Measurements from ENCODE around the gene CHCHD6. TPM values are rescaled to one million over a fixed set of nuclear protein-coding genes. Genes with fewer than 3 reads are reported as not detected.

The CHCHD6 gene
- total RNA-seq, 3 donors from 2014 or later, result 5.9 to 9.8 (median 6.5) TPM

- no peak for DNase-seq
- ATAC-seq, result no peak
- no peaks in the 10 kb centered on the region for H3K36me3 ChIP-seq (ENCODE audit: low read depth)
- no peaks in the 10 kb centered on the region for H3K9me3 ChIP-seq
- peaks cover 8% of the 10 kb centered on the region for H3K4me1 ChIP-seq (ENCODE audit: low read depth)
- TF ChIP-seq, protein P1, sequence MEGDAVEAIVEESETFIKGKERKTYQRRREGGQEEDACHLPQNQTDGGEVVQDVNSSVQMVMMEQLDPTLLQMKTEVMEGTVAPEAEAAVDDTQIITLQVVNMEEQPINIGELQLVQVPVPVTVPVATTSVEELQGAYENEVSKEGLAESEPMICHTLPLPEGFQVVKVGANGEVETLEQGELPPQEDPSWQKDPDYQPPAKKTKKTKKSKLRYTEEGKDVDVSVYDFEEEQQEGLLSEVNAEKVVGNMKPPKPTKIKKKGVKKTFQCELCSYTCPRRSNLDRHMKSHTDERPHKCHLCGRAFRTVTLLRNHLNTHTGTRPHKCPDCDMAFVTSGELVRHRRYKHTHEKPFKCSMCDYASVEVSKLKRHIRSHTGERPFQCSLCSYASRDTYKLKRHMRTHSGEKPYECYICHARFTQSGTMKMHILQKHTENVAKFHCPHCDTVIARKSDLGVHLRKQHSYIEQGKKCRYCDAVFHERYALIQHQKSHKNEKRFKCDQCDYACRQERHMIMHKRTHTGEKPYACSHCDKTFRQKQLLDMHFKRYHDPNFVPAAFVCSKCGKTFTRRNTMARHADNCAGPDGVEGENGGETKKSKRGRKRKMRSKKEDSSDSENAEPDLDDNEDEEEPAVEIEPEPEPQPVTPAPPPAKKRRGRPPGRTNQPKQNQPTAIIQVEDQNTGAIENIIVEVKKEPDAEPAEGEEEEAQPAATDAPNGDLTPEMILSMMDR (IDR thresholded peaks at IDR 0.05), result no peak
- intact Hi-C loops (cut with DNase I, micrococcal nuclease), result no loop called here
- no peak overlapping the region for H3K4me3 ChIP-seq
Observed at GRCh38 chr3:126923895-126924294, 219.9 kb downstream of the CHCHD6 start.

DNA sequence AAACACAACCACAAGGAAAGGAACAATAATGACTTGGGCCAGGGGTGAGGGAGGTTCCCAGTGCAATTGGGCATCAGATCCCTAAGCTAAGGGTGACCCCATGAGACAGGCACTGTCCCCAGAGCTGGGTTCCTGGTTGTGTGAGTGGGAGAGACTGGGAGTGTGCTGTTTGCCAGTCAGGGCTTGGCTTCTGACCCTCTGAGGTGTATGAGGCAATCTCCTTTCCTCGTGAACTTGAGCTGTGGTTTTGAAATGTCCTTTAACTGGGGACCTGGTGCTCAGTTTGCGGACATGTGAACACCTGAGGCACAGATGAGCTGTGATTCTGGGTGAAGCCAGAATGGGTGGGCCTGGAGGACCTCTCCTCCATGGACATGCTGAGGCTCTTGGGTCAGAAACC, 220.4 kb downstream of the CHCHD6 start:
- DNase-seq (peak in 1 of 3 donors; percentile 25), ATAC-seq (peak; percentile 75)
- TF ChIP-seq, protein P1 (IDR thresholded peaks at IDR 0.05), result no peak
- no peak overlapping the region for H3K4me3 ChIP-seq
- H3K36me3 ChIP-seq (ENCODE audit: low read depth), result no peaks in the 10 kb centered on the region
- H3K9me3 ChIP-seq, result no peaks in the 10 kb centered on the region
- H3K4me1 ChIP-seq (ENCODE audit: low read depth), result peaks cover 8% of the 10 kb centered on the region
- intact Hi-C loops (cut with DNase I, micrococcal nuclease), result no loop called here

GRCh38 chr3:126925411-126926171, 221.6 kb downstream of the CHCHD6 start:
- Histone ChIP-seq H3K4me1 (ENCODE audit: low read depth) (peaks cover 8% of the 10 kb centered on the region), H3K4me3 (no peak overlapping the region), H3K36me3 (ENCODE audit: low read depth) (no peaks in the 10 kb centered on the region), H3K9me3 (no peaks in the 10 kb centered on the region)
- TF ChIP-seq, protein P1 (IDR thresholded peaks at IDR 0.05), result no peak
- intact Hi-C loops (cut with DNase I, micrococcal nuclease), result no loop called here
- ATAC-seq (peak; percentile 15), DNase-seq (no peak)

GRCh38 chr3:126926684-126927400, 222.8 kb downstream of the CHCHD6 start:
- H3K36me3 ChIP-seq (ENCODE audit: low read depth), result no peaks in the 10 kb centered on the region
- no peak overlapping the region for H3K4me3 ChIP-seq
- TF ChIP-seq, protein P1 (IDR thresholded peaks at IDR 0.05), result no peak
- ATAC-seq (peak; percentile 54), DNase-seq (peak in 1 of 3 donors; percentile 22)
- H3K9me3 ChIP-seq, result no peaks in the 10 kb centered on the region
- intact Hi-C loops (cut with DNase I, micrococcal nuclease), result no loop called here
- H3K4me1 ChIP-seq (ENCODE audit: low read depth), result peaks cover 8% of the 10 kb centered on the region

DNA sequence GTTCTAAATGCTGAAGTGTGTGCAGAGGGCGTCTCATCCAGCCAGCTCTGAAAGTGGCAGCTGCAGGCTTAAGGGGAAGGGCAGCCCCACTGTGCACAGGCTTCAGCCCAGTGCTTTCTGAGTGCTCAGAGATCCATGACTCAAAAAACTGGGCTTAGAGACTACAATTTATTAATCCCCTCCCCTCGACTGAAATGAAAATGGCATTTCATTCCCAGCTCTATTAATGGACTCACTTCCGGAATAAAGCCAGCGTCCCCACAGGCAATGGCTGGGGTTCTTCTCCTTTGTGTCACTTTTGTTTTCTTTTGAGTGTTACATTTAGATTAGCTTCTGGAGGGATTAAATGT, 223.3 kb downstream of the CHCHD6 start:
- ATAC-seq (no peak), DNase-seq (no peak)
- H3K4me1 ChIP-seq (ENCODE audit: low read depth), result peaks cover 8% of the 10 kb centered on the region
- H3K4me3 ChIP-seq, result no peak overlapping the region
- intact Hi-C loops (cut with DNase I, micrococcal nuclease), result no loop called here
- H3K9me3 ChIP-seq, result no peaks in the 10 kb centered on the region
- TF ChIP-seq, protein P1 (IDR thresholded peaks at IDR 0.05), result no peak
- no peaks in the 10 kb centered on the region for H3K36me3 ChIP-seq (ENCODE audit: low read depth)
